ENCODE results near the gene TTC7B. TPM values are rescaled to one million over a fixed set of nuclear protein-coding genes. Genes with fewer than 3 reads are reported as not detected.

Gene TTC7B
- total and polyA plus RNA-seq, 9 of the 15 experiments (the other 6 are each of a cell fraction or from before 2014, with no cell fraction given): 2.2 to 77.2 (median 36.7) TPM

DNA sequence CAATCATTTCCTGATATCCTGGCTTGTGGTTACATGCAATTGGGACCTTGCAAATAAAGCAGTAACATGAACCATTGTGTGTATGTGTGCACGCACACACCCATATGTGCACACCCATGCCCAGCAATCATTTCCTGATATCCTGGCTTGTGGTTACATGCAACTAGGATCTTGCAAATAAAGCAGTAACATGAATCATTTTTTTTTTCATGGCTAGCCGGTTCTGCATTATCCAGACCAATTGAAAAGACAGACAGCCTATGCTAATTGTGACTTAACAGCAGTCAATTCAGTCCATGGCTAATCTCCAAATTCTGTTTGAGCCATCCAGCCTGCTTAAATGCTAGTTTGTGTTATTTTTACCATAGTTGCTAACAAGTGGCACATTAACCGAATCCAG is 134.3 kb downstream of the TTC7B start (continued):
- TF ChIP-seq, protein P1, sequence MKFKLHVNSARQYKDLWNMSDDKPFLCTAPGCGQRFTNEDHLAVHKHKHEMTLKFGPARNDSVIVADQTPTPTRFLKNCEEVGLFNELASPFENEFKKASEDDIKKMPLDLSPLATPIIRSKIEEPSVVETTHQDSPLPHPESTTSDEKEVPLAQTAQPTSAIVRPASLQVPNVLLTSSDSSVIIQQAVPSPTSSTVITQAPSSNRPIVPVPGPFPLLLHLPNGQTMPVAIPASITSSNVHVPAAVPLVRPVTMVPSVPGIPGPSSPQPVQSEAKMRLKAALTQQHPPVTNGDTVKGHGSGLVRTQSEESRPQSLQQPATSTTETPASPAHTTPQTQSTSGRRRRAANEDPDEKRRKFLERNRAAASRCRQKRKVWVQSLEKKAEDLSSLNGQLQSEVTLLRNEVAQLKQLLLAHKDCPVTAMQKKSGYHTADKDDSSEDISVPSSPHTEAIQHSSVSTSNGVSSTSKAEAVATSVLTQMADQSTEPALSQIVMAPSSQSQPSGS (CRISPR knock-in tag; IDR thresholded peaks at IDR 0.05): no peak
- TF ChIP-seq, protein P2, sequence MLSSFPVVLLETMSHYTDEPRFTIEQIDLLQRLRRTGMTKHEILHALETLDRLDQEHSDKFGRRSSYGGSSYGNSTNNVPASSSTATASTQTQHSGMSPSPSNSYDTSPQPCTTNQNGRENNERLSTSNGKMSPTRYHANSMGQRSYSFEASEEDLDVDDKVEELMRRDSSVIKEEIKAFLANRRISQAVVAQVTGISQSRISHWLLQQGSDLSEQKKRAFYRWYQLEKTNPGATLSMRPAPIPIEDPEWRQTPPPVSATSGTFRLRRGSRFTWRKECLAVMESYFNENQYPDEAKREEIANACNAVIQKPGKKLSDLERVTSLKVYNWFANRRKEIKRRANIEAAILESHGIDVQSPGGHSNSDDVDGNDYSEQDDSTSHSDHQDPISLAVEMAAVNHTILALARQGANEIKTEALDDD (IDR thresholded peaks at IDR 0.05): no peak
- no peak for TF ChIP-seq STAG1 (CRISPR knock-in tag; IDR thresholded peaks at IDR 0.05; ENCODE audit: borderline replicate concordance)
- TF ChIP-seq FOSL1 (tag; conservative IDR thresholded peaks at IDR 0.05): no peak
- TF ChIP-seq, protein P3, sequence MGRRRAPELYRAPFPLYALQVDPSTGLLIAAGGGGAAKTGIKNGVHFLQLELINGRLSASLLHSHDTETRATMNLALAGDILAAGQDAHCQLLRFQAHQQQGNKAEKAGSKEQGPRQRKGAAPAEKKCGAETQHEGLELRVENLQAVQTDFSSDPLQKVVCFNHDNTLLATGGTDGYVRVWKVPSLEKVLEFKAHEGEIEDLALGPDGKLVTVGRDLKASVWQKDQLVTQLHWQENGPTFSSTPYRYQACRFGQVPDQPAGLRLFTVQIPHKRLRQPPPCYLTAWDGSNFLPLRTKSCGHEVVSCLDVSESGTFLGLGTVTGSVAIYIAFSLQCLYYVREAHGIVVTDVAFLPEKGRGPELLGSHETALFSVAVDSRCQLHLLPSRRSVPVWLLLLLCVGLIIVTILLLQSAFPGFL (CRISPR knock-in tag; IDR thresholded peaks at IDR 0.05): no peak
- no peak for TF ChIP-seq ZNF764 (CRISPR knock-in tag; IDR thresholded peaks at IDR 0.05; ENCODE audit: low read depth)
- no peak for TF ChIP-seq ELF1 (tag; IDR thresholded peaks at IDR 0.05)
- TF ChIP-seq, protein P4, sequence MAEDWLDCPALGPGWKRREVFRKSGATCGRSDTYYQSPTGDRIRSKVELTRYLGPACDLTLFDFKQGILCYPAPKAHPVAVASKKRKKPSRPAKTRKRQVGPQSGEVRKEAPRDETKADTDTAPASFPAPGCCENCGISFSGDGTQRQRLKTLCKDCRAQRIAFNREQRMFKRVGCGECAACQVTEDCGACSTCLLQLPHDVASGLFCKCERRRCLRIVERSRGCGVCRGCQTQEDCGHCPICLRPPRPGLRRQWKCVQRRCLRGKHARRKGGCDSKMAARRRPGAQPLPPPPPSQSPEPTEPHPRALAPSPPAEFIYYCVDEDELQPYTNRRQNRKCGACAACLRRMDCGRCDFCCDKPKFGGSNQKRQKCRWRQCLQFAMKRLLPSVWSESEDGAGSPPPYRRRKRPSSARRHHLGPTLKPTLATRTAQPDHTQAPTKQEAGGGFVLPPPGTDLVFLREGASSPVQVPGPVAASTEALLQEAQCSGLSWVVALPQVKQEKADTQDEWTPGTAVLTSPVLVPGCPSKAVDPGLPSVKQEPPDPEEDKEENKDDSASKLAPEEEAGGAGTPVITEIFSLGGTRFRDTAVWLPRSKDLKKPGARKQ (CRISPR knock-in tag; IDR thresholded peaks at IDR 0.05): no peak
- TF ChIP-seq, protein P5, sequence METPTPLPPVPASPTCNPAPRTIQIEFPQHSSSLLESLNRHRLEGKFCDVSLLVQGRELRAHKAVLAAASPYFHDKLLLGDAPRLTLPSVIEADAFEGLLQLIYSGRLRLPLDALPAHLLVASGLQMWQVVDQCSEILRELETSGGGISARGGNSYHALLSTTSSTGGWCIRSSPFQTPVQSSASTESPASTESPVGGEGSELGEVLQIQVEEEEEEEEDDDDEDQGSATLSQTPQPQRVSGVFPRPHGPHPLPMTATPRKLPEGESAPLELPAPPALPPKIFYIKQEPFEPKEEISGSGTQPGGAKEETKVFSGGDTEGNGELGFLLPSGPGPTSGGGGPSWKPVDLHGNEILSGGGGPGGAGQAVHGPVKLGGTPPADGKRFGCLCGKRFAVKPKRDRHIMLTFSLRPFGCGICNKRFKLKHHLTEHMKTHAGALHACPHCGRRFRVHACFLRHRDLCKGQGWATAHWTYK (CRISPR knock-in tag; IDR thresholded peaks at IDR 0.05): no peak
- no peak for TF ChIP-seq HDAC6 (IDR thresholded peaks at IDR 0.05; ENCODE audit: low read depth, low read length)
- TF ChIP-seq EGR1 (conservative IDR thresholded peaks at IDR 0.05): no peak

All from K562 (cell line).